Activated effector memory CD4-positive, alpha-beta T cell treated with anti-CD3 and anti-CD28 coated beads, Interleukin-2, amount 50 U/mL, for 16 hours (primary cell): ENCODE measurements around the gene RNF39.
A peak's percentile ranks its signal among the peaks of the same experiment; 100 is the strongest.

ENCODE experiments used
- DNase-seq: peaks from one replicate; pipeline ENCODE4 v3.0.0-alpha.2; 2020

Gene RNF39

DNA sequence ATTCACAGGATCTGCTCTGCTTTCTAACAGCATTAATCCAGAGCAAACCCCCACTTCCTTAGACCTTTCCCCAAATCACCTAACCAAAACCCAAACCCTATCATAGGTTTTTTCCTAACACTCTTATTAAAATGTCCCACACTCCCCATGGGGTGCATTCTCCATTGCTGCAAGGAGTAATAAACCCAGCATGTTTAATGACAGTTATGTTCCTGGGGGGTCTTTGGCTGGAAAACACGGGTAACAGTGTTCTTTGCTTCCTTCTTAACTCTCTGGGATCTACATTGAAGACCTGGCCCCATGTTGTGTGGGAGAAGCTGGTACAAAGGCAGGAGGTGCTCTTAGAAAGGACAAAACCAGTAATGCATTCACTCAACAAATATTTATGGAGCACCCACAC is 21.3 kb upstream of the RNF39 start:
- no peak for DNase-seq

GRCh38 chr6:30093951-30094661 is 18.5 kb upstream of the RNF39 start:
- no peak for DNase-seq

- no peak for DNase-seq
Measured at GRCh38 chr6:30092852-30093543, 17.4 kb upstream of the RNF39 start.

DNA sequence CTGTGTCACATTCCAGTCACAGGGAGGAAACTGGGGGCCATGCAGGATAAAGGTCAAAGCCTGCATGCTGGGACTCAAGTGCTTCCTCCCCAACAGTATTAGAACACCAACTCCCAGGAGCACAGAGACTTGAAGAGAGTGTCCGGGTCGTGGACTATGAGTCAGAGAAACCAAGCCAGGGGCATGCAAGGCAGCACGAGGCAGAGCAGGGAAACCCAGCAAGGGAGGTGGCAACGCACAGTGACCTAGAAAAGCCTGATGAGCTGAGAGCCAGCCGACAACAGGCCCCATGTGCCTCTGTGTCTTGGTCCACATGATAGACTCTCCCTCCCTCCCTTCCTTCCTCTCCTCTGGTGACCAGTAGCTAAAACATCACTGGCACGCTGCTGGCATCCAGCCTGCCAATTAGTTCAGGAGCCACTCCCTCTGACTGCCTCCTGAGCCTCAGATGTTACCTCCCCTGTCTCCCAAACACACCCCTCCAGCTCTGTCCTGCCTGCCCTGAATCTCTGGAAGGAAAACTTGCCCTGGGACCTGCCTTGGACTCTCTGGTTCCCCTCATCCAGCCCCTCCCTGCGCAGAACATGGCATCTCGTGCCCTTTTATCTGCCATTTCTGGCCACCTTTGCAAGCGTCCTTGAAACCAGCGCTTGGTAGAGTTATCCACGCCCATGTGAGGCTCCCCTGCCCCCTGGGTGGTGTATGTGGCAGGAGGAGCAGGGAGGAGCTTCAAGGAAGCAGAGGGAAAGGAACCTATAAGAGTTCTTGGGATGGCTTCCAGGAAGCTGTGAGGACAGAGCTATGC is 16.2 kb upstream of the RNF39 start:
- no peak for DNase-seq

- no peak for DNase-seq
Measured at GRCh38 chr6:30087876-30088275, 12.3 kb upstream of the RNF39 start.

DNA sequence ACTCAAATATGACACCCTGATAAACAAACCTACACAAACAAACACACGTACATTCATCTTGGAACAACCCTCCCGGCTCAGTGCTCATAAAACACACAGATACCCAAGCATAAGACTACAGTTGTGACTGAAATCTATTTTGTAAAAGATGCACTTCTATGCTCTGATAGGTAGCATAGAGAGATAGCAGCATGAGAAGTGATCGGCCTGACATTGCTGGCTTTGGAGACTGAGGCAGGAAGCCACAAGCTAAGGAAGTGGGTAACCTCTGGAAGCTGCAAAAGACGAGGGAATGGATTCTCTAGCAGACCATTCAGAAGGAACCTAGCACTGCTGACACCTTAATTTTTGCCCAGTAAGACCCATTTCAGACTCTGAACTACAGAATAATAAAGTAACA is 1.6 kb upstream of the RNF39 start:
- no peak for DNase-seq

GRCh38 chr6:30075790-30076732 is 492 bp upstream of the RNF39 start:
- DNase-seq: peak; percentile 71

- no peak for DNase-seq
Measured at GRCh38 chr6:30074331-30075093, 1.1 kb downstream of the RNF39 start.

DNA sequence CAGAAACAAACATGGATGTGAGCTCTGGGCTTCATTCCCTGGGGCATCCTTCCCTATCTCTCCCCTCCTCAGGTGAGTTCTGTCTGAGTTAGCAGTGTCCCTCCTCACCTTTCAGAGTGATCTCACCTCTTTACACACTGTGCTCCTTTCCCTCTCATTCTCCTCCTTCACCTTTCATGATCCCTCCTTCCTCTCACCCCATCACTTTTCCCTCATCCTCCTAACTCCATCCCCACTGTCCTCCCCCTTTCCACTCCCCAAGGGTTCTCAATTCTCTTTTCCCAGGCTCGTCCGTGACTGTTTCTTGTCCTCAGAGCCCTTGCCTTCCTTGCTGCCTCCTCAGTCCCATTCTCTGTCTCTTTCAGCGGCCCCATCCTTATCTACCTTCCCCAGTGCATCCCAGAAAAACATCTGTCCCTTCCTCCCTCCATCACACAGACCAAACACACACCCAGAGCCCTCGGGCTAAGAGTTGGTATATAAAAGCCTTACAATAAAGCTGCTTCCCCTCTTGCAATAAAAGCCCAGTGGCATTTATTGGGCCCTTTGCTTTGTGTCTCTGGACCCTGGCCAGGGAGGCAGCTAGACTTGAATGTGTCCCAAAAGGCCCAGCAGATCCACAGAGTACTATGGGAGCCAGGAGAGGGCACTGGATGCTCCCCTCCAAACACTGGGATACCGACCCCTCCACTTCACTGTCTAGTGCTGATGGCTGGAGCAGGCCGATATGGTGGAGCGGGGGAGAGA is 1.9 kb downstream of the RNF39 start:
- no peak for DNase-seq

DNA sequence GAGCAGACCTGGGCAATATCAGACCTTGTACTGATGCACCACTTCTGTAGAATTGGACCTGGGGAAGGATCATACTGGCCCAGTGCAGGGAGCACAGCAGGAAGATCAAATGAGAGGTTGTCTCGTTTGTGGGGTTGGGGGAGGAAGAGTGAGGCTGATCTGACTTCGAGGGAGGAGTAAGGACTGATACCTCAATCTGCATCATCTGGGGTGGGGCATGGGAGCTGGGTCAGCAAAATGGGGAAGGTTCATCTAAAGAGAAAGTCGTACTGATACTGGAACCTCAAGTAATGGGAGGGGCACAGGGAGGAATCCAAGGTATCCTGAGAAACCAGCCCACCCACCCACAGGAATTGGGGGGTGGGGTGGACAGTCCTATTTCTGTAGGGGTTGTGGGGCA is 3.7 kb downstream of the RNF39 start:
- no peak for DNase-seq

DNA sequence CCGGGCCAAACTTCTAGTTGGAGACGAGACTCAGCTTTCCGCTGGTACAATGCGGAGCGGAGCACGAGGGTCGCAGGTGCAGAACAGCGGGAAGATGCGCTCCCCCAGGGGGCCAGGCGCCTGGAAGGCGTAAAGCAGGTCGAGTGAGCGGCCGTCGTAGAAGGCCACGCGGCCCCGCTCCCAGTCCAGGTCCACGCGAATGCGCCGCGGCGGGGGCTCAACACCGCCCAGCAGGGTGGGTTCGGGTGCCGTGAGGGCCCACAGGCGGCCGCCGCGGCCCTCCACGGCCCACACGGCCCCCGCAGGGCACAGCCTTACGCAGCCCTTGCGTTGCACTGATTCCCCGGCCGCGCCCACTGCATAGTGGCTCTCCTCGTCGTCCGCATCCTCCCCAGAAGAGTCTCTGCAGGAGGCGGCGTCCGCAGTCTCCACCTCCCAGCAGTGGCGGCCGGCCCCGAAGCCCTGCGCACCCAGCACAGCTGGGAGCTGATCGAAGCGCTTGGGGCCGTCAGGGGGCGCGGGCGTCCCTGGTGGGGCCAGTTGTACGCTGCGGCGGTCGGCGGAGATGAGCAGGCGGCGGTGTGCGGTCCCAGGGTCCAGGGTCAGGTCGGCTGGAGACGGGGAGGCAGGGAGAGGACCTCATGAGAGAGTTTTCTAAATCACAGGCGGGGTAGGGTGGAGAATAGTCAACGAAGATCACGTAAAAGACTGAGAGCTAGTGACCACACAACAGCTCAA is 4.3 kb downstream of the RNF39 start:
- DNase-seq: no peak

GRCh38 chr6:30067460-30068139 is 8.0 kb downstream of the RNF39 start:
- no peak for DNase-seq

- DNase-seq: peak; percentile 99
Measured at GRCh38 chr6:30066577-30067459, 8.8 kb downstream of the RNF39 start, which contains the start of gene PPP1R11. Gene PPP1R11 (plus strand): TSS chr6:30067198. CDS start chr6:30067411, 213 bp downstream.

DNA sequence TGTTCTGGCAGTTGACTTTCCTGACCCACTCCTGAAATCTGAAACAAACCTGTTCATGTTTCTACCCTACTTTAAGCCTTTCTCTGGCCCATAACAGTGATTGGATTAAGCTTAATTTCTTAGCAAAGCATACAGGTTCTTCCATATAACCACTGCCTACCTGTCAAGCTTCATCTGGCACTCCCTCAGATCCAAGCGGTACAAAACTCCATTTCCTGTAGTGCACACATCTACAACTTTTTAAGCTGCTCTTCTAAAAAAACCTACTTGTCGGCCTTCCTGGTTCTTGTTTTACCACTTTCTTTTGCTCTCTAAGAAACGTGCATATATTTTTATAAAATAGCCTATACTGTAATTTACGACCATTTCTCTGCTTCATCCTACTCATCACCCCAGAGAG is 9.5 kb downstream of the RNF39 start:
- no peak for DNase-seq

DNA sequence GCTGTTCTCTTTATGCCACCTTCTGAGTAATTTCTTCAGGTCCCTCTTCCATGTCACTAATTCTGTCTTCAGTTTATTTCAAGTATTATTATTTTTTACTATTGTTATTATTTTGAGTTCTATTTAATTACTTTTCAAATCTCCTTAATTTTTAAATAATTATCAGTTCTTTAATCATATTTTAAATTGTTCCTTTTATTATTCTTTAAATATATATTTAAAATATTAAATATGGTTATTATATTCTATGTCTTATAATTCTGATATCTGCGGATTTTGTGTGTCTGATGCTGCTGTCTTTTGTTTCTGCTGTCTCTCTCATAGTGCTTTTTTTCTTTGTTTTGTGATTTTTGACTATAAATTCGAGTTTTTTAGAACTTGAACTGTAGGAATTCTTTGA is 12.3 kb downstream of the RNF39 start:
- DNase-seq: no peak

DNA sequence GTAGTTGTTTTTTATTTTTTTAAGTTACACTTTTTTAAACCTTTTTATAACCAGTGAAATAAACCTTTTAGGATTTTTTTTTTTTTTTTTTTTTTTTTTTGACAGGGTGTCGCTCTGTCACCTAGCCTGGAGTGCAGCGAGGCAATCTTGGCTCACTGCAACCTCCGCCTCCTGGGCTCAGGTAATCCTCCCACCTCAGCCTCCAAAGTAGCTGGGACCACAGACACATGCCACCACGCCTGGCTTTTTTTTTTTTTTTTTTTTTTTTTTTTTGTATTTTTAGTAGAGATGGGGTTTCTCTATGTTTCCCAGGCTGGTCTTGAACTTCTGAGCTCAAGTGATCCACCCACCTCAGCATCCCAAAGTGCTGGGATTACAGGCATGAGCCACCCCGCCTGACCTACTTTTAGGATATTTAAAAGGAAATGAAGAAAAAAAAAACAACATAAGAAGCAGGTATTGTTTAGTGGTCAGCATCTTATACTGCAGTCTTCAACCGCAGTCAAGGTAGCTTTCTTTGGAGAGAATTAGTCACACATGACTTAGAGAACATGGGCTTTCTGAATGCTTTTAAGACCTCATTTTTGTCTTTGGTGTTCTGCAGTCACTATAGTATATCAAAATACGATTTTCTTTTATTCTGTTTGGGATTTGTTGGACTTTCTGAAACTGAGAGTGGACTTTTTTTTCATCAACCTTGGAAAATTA is 12.9 kb downstream of the RNF39 start:
- no peak for DNase-seq

DNA sequence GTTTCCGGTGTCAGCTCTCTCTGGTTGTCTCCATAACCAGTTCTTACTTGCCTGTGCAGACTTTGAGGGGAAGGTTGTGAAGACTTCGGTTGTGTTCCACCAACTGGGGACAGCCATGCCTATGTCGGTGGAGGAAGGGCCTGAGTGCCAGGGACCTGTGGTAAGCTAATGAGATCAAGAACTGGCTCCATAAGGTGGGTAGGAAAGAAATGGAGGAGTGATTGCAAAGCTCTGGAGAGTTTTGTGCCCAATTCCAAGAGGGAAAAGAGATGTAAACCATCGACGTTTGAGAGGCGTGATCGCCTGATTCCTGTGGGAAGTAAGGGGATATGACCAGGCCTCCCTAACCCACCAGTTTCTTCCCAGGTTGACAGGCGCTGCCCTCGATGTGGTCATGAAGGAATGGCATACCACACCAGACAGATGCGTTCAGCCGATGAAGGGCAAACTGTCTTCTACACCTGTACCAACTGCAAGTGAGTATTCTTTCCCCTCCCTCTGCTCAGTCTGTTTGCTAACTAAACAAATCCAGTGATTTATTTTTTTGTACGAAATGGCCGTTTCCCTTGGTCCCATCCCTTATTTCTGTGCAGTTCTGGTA is 13.6 kb downstream of the RNF39 start:
- DNase-seq: no peak
